Iris pigment epithelial cell (primary cell): Measurements from ENCODE around the gene RECQL.
"Not testable (repeated sequence)": the region's sequence is repeated elsewhere in the genome, so short reads cannot be mapped to it uniquely, and the experiment has no call there.

Experiments used
- DNase-seq: peaks from one replicate; pipeline ENCODE4 v3.0.0-alpha.2; 2011; ENCODE audit warnings: low read depth

The RECQL gene

DNA sequence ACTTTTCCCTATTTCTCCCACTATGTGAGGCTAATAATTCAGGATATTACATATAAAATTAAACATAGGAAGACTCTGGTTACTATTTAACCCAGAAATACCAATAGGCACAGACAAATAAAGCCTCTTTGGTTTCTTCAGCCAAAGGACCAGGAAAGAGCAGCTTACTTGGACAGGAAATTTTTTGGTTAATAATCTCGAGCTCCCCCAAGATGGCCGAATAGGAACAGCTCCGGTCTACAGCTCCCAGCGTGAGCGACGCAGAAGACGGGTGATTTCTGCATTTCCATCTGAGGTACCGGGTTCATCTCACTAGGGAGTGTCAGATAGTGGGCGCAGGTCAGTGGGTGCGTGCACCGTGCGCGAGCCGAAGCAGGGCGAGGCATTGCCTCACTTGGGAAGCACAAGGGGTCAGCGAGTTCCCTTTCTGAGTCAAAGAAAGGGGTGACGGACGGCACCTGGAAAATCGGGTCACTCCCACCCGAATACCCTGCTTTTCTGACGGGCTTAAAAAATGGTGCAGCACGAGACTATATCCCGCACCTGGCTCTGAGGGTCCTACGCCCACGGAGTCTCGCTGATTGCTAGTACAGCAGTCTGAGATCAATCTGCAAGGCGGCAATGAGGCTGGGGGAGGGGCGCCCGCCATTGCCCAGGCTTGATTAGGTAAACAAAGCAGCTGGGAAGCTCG, 82.3 kb downstream of the RECQL start:
- DNase-seq = not testable (repeated sequence)
